Trophoblast cell (in vitro differentiated cells and primary cell): Measurements from ENCODE around the gene ANG.

Source experiments
- DNase-seq, 2 donors: peaks; one replicate each; pipeline ENCODE4 v3.0.0-alpha.2; 2016
- H2AFZ ChIP-seq: 2 replicates; pipeline ENCODE4 v1.6.1; 2013; ENCODE audit warnings: low read length, moderate library complexity, mild to moderate bottlenecking; ENCODE audit not compliant: insufficient read depth, poor library complexity
- H2AK5ac ChIP-seq: 2 replicates; pipeline ENCODE4 v1.6.1; 2013; ENCODE audit warnings: mild to moderate bottlenecking, low read length
- H2BK120ac ChIP-seq: 2 replicates; pipeline ENCODE4 v1.6.1; 2013; ENCODE audit warnings: low read length, mild to moderate bottlenecking, moderate library complexity; ENCODE audit not compliant: insufficient read depth, poor library complexity
- H2BK12ac ChIP-seq: 2 replicates; pipeline ENCODE4 v1.6.1; 2013; ENCODE audit warnings: mild to moderate bottlenecking, low read length, moderate library complexity
- H2BK5ac ChIP-seq: 2 replicates; pipeline ENCODE4 v1.6.1; 2013; ENCODE audit warnings: low read length, low read depth, moderate library complexity, mild to moderate bottlenecking; ENCODE audit not compliant: poor library complexity
- H3K14ac ChIP-seq: 2 replicates; pipeline ENCODE4 v1.6.1; 2013; ENCODE audit warnings: mild to moderate bottlenecking, low read length
- H3K18ac ChIP-seq: 2 replicates; pipeline ENCODE4 v1.6.1; 2013; ENCODE audit warnings: mild to moderate bottlenecking, low read length
- H3K23ac ChIP-seq: 2 replicates; pipeline ENCODE4 v1.6.1; 2013; ENCODE audit warnings: low read length
- H3K27ac ChIP-seq: 2 replicates; pipeline ENCODE4 v1.5.1; 2013; ENCODE audit warnings: low read depth, mild to moderate bottlenecking, inconsistent platforms, low read length, moderate library complexity
- H3K27me3 ChIP-seq: 2 replicates; pipeline ENCODE4 v1.6.1; 2013; ENCODE audit warnings: inconsistent platforms, mild to moderate bottlenecking, low read length, moderate library complexity; ENCODE audit not compliant: insufficient read depth
- H3K36me3 ChIP-seq, 2 experiments: 1 replicate in 1 of 2; 2 replicates in 1 of 2; pipeline ENCODE4 v1.6.1; 2013; ENCODE audit warnings: low read length in 2 of 2, mild to moderate bottlenecking in 2 of 2, moderate library complexity in 1 of 2; ENCODE audit not compliant: insufficient read depth in 2 of 2, control insufficient read depth in 1 of 2
- H3K4ac ChIP-seq: 2 replicates; pipeline ENCODE4 v1.6.1; 2013; ENCODE audit warnings: low read depth, mild to moderate bottlenecking, low read length, moderate library complexity
- H3K4me1 ChIP-seq, 2 experiments: 1 replicate in 1 of 2; 2 replicates in 1 of 2; pipeline ENCODE4 v1.6.1; 2013; ENCODE audit warnings: low read length in 2 of 2, mild to moderate bottlenecking in 2 of 2, moderate library complexity in 1 of 2; ENCODE audit not compliant: insufficient read depth in 2 of 2, control insufficient read depth in 1 of 2
- H3K4me2 ChIP-seq: 2 replicates; pipeline ENCODE4 v1.6.1; 2013; ENCODE audit warnings: inconsistent platforms, mild to moderate bottlenecking, low read length, moderate library complexity
- H3K4me3 ChIP-seq: 2 replicates; pipeline ENCODE4 v1.5.1; 2013; ENCODE audit warnings: mild to moderate bottlenecking, low read depth, low read length, inconsistent platforms
- H3K79me1 ChIP-seq: one replicate; pipeline ENCODE4 v1.6.1; 2013; ENCODE audit warnings: low read length
- H3K79me2 ChIP-seq: 2 replicates; pipeline ENCODE4 v1.6.1; 2013; ENCODE audit warnings: low read length, mild to moderate bottlenecking; ENCODE audit not compliant: control insufficient read depth, insufficient read depth, poor library complexity
- H3K9ac ChIP-seq: 2 replicates; pipeline ENCODE4 v1.6.1; 2013; ENCODE audit warnings: mild to moderate bottlenecking, low read length
- H3K9me3 ChIP-seq: 2 replicates; pipeline ENCODE4 v1.6.1; 2013; ENCODE audit warnings: low read depth, mild to moderate bottlenecking, control low read depth, inconsistent platforms, low read length; ENCODE audit not compliant: insufficient read depth
- H4K12ac ChIP-seq: 2 replicates; pipeline ENCODE4 v1.6.1; 2013; ENCODE audit warnings: low read depth, mild to moderate bottlenecking, low read length, moderate library complexity
- H4K8ac ChIP-seq: 2 replicates; pipeline ENCODE4 v1.6.1; 2013; ENCODE audit warnings: low read depth, mild to moderate bottlenecking, low read length, moderate library complexity
- H4K91ac ChIP-seq: one replicate; pipeline ENCODE4 v1.6.1; 2013; ENCODE audit warnings: low read depth, mild to moderate bottlenecking, low read length, moderate library complexity
- WGBS: extraction: QIAGEN DNeasy Blood & Tissue Kit; methylation state at CpG from one replicate; pipeline ENCODE4 v1.1.7; 2013; ENCODE audit warnings: missing lambda C conversion rate; ENCODE audit not compliant: insufficient read length, insufficient coverage; ENCODE audit errors: extremely low coverage; 5-methylcytosine and 5-hydroxymethylcytosine counted together

ANG gene

DNA sequence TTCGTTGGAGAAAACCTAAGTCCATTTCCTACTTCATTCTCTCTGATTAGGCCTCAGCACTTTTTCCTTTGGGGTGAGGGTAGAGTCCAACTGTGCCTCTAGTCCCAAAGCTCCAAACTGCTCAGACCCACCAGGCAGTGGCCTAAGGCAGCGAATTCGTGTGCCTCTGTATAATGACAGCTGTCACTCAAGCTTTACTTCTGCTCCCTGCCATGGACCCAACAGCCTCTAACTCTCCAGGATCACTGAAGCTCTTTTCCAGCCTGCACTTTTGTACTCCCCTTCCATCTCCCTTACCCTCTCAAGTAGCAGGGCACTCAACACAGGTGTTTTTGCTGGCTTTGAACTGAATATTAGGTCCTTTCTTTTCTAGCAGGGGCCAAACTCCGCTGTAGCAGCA lies 32.3 kb upstream of the ANG start:
- no peaks in the 10 kb centered on the region for H3K79me1 ChIP-seq
- no peak overlapping the region for H3K14ac ChIP-seq
- H3K79me2 ChIP-seq, result no peaks in the 10 kb centered on the region
- H2BK120ac ChIP-seq, result no peak overlapping the region
- no peak overlapping the region for H2AK5ac ChIP-seq
- H3K4me3 ChIP-seq, result no peak overlapping the region
- no peak overlapping the region for H4K8ac ChIP-seq
- H2AFZ ChIP-seq, result no peak overlapping the region
- no CpG with 5 or more reads among the region's 4 CpGs for WGBS
- H3K9me3 ChIP-seq, result peaks cover 3% of the 10 kb centered on the region
- no peak overlapping the region for H3K18ac ChIP-seq
- H3K4me2 ChIP-seq, result no peak overlapping the region
- H3K36me3 ChIP-seq, result peaks cover 0 to 1% of the 10 kb centered on the region in 2 experiments
- DNase-seq, result no peak
- no peak overlapping the region for H2BK12ac ChIP-seq
- H3K4ac ChIP-seq, result no peak overlapping the region
- no peak overlapping the region for H2BK5ac ChIP-seq
- H3K27me3 ChIP-seq, result peaks cover 18% of the 10 kb centered on the region
- no peak overlapping the region for H3K23ac ChIP-seq
- H3K4me1 ChIP-seq, result peaks cover 4 to 9% of the 10 kb centered on the region in 2 experiments
- H3K27ac ChIP-seq, result no peak overlapping the region
- H4K91ac ChIP-seq, result no peak overlapping the region
- no peak overlapping the region for H3K9ac ChIP-seq
- H4K12ac ChIP-seq, result no peak overlapping the region

DNA sequence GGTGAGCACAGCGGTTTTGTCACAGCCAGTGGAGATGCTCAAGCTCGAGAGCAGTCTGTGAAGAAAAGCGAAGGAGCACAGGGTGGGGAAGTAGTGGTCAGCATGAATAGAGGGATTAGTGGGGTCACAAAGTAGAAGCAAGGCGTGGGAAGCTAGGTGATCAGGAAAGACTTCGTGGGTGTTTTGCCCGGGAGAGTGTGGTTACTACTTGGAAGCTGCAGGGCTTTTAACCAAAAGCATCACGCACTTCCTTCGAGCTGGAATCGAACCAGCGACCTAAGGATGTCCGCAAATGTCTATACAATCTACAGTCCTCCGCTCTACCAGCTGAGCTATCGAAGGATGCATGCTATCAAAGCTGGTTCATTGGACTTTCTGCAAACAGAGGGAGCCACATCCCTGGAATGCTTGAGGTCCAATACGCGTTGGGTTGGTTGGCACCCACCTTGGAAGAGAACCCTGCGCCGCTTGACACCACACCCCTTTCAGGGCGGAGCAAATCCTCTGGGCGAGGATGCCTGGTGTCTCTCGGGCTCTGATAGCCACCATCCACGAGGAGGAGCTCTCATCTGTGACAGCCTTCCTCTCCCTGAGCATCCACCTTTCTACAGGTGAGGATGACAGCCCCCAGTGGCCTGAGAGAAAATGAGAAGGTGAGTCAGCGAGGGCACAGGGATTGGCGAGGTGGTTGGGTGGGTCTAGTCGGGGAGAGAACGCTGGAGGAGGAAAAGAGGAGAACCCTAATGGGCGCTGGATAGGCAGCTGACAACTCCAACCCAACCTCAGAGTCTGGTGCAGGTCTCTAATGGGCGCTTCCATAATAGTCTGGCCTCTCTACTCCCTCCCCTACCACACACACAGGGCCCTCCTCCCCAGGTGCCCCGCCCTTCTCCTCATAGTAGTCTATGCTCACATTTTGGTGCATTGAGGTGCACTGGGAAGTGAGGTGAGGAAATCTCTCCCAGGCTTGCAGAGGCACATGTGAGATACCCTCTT lies 31.1 kb upstream of the ANG start:
- WGBS, result no CpG with 5 or more reads among the region's 28 CpGs
- DNase-seq, result peak; percentile 36 to 65

DNA sequence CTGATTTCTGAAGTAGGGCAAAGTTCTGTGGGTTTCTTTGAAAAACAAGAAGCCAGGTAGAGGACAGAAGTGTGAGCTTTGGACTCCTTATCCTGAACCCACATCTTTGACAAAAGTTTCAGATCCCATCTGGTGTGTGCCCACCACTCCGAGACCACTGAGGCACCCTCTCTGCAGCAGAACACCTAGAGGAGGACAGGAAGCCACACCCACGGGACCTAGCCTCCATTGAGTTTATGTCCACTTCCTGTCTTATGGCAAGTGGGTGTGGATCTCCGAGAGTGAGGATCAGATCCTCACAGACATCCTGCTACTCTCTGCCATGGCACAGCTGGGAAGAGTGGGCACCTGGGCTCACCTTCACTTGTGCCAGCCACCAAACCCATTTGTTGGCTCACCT lies 30.3 kb upstream of the ANG start:
- Histone ChIP-seq H4K8ac (no peak overlapping the region), H3K36me3 (no peaks in the 10 kb centered on the region), H3K4me2 (no peak overlapping the region), H2AFZ (no peak overlapping the region), H2BK120ac (no peak overlapping the region), H4K91ac (no peak overlapping the region), H3K79me1 (no peaks in the 10 kb centered on the region), H3K79me2 (no peaks in the 10 kb centered on the region), H3K27ac (no peak overlapping the region), H3K18ac (no peak overlapping the region), H3K9me3 (peaks cover 3% of the 10 kb centered on the region), H3K4me3 (no peak overlapping the region), H3K4ac (no peak overlapping the region), H4K12ac (no peak overlapping the region), H2BK5ac (no peak overlapping the region), H2BK12ac (no peak overlapping the region), H3K27me3 (peaks cover 16% of the 10 kb centered on the region), H3K23ac (no peak overlapping the region), H2AK5ac (no peak overlapping the region), H3K9ac (no peak overlapping the region), H3K4me1 (peaks cover 2 to 4% of the 10 kb centered on the region in 2 experiments), H3K14ac (no peak overlapping the region)
- no peak for DNase-seq
- no CpG with 5 or more reads among the region's 3 CpGs for WGBS

More for the DNA sequence above, 31.1 kb upstream of the ANG start:
- H3K18ac ChIP-seq, result no peak overlapping the region
- H3K4me2 ChIP-seq, result no peak overlapping the region
- H4K8ac ChIP-seq, result no peak overlapping the region
- no peak overlapping the region for H3K4me3 ChIP-seq
- H4K12ac ChIP-seq, result no peak overlapping the region
- no peak overlapping the region for H3K9ac ChIP-seq
- H3K27me3 ChIP-seq, result peaks cover 18% of the 10 kb centered on the region
- peaks cover 0 to 1% of the 10 kb centered on the region in 2 experiments for H3K36me3 ChIP-seq
- H3K27ac ChIP-seq, result no peak overlapping the region
- no peaks in the 10 kb centered on the region for H3K79me1 ChIP-seq
- peaks cover 3% of the 10 kb centered on the region for H3K9me3 ChIP-seq
- H3K4me1 ChIP-seq, result peaks cover 4 to 9% of the 10 kb centered on the region in 2 experiments
- no peak overlapping the region for H3K14ac ChIP-seq
- no peak overlapping the region for H3K23ac ChIP-seq
- no peak overlapping the region for H2AK5ac ChIP-seq
- no peaks in the 10 kb centered on the region for H3K79me2 ChIP-seq
- H2BK12ac ChIP-seq, result no peak overlapping the region
- no peak overlapping the region for H3K4ac ChIP-seq
- no peak overlapping the region for H2AFZ ChIP-seq
- no peak overlapping the region for H2BK5ac ChIP-seq
- H2BK120ac ChIP-seq, result no peak overlapping the region
- H4K91ac ChIP-seq, result no peak overlapping the region

DNA sequence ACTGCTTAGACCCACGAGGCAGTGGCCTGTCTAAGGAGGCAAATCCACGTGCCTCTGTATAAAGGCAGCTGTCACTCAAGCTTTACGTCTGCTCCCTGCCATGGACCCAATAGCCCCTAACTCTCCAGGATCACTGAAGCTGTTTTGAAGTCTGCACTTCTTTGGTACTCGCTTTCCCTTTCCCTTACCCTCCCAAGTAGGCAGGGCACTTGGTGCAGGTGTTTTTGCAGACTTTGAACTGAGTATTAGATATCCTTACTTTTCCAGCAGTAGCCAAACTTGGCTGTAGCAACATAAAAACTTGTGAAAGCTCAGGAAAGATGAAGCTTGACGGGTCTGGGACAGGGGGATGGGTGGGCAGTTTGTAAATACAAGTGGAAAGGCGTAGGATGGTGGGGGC lies 29.2 kb upstream of the ANG start:
- no peak overlapping the region for H3K18ac ChIP-seq
- no peak overlapping the region for H4K91ac ChIP-seq
- H3K9ac ChIP-seq, result no peak overlapping the region
- H3K9me3 ChIP-seq, result peaks cover 3% of the 10 kb centered on the region
- no peak overlapping the region for H3K4me3 ChIP-seq
- H3K79me1 ChIP-seq, result no peaks in the 10 kb centered on the region
- H3K23ac ChIP-seq, result no peak overlapping the region
- H4K8ac ChIP-seq, result no peak overlapping the region
- H2AK5ac ChIP-seq, result no peak overlapping the region
- H2BK12ac ChIP-seq, result no peak overlapping the region
- H3K27ac ChIP-seq, result no peak overlapping the region
- no peaks in the 10 kb centered on the region for H3K36me3 ChIP-seq
- no peak overlapping the region for H2AFZ ChIP-seq
- H3K4ac ChIP-seq, result no peak overlapping the region
- no peak for DNase-seq
- no CpG with 5 or more reads among the region's 6 CpGs for WGBS
- H3K4me2 ChIP-seq, result no peak overlapping the region
- H3K79me2 ChIP-seq, result no peaks in the 10 kb centered on the region
- no peak overlapping the region for H3K14ac ChIP-seq
- no peak overlapping the region for H2BK5ac ChIP-seq
- H3K27me3 ChIP-seq, result peaks cover 16% of the 10 kb centered on the region
- H4K12ac ChIP-seq, result no peak overlapping the region
- H2BK120ac ChIP-seq, result no peak overlapping the region
- peaks cover 0 to 4% of the 10 kb centered on the region in 2 experiments for H3K4me1 ChIP-seq
